NCI-H2029 (cell line): Measurements from ENCODE around the gene UBL3.

Experiments used
- DNase-seq: peaks from one replicate; lab custom pipeline; 2025; lab: John Stamatoyannopoulos, UW

Gene UBL3

GRCh38 chr13:29856426-29856825 is 6.0 kb upstream of the UBL3 start:
- DNase-seq = no peak

DNA sequence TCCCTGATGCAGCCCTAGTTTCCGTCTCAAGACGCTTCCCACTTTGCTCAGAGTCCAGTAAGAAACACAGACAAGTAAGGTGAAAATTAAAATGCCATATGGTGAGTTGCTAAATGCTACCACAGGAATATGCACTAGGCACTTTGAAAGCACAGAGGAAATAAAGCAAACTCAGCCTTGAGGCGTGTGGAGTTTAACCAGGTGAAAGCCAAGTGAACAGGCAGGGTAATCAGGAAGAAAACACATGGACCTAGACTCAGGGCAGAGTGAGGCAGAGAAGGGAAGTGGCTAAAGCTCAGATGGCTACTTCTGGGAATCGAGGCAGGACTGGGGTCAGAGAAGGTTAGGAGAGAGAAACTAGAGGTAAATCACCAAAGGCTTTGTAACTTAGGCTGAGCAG is 5.4 kb upstream of the UBL3 start:
- DNase-seq = no peak

GRCh38 chr13:29855009-29855408 is 4.6 kb upstream of the UBL3 start:
- no peak for DNase-seq

DNA sequence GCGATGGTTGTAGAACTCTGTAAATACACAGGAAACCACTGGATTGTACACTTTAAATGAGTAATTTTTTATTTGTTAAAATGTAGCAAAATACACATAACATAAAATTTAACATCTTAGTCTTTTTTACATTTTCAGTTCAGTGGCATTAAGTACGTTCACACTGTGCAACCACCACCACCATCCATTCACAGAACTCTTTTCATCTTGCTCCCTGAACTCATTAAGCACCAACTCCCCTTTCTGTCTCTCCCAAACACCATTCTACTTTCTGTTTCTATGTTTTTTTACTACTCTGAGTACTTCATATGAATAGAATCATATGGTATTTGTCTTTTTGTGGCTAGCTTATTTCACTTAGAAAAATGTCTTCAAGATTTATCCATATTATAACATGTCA is 2.7 kb upstream of the UBL3 start:
- DNase-seq = no peak

DNA sequence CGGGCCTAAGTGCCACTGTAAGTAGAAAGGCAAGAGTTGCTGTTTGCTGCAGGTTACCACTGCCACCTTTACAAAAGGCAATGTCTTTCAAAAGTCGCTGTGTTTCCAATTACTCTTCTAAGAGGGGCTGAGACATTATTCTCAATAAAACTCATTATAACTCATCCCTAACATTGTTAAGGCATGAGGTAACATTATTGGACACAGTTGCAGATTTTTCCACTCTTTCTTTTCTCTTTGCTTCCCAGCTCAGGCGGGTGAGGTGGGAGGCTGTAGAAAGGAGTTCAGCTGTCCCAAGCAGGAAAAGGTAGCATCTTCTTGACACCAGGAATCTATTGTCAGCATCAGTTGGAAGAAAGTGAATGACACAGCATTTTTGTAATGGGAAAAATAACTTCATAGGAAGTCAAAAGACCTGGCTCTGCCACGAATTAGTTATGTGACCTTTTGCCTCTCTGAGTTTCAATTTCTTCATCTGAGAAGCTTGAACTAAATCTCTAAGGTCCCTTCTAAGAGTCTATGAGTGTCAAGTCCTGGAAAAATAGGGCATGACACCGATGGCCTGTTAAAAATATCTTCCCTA is 2.1 kb upstream of the UBL3 start:
- no peak for DNase-seq

- no peak for DNase-seq
These were observed 645 bp downstream of the UBL3 start for GRCh38 chr13:29849731-29850212.

- no peak for DNase-seq
These were observed 1.3 kb downstream of the UBL3 start for GRCh38 chr13:29849071-29849631.

GRCh38 chr13:29847501-29847983 is 2.9 kb downstream of the UBL3 start:
- no peak for DNase-seq

DNA sequence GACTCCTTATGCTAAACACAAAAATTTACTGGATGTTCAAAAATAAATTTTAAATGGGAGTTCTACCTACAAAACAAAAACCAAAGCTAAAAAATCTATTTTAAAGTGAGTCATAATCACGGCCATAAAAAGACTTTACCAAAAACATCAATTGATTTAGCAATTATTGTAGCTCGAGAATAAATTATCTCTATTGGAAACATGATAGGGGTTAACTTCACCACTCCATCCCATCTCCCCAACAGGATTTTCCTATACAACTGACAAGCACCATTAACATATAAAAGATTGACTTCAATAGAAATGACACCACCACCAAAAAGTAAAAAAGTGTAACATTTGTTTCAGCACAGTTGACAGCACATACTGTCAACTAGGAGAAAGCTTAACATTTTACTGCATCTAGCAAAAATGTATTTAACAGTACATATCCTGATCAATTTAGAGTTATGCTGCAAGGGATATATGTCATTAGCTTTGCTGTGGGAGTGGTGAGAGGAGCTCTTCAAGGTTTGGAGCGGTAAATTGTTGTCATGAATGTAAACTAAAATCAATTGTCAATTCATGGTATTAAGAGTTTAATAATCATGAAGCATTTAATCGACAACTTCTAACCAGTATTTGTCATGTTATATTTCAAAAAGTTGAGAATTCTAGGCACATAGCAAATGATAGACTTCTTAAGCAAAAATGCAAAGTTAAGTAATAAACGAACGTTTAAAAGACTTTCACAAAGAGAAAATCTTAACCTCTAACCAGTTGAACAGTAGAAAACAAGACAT is 3.8 kb downstream of the UBL3 start:
- DNase-seq = no peak

- no peak for DNase-seq
These were observed 4.9 kb downstream of the UBL3 start for GRCh38 chr13:29845440-29846056.

DNA sequence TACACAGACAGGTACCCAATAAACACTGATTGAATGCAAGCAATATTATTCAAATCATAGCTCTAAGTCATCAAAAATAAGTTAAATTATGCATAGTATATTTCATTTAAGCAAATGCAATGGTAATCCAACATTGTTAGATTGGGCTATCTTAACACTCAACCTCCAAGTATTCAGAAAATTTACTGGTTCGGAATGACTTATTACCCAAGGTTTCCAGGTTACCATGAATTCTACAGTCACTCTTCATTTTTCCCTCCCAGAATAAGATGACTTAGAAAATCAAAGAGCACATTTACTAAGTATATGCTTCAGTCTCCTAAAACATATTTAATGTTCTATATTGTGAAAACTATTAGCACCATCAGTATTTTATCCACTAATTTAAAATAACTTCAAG is 6.0 kb downstream of the UBL3 start:
- no peak for DNase-seq

DNA sequence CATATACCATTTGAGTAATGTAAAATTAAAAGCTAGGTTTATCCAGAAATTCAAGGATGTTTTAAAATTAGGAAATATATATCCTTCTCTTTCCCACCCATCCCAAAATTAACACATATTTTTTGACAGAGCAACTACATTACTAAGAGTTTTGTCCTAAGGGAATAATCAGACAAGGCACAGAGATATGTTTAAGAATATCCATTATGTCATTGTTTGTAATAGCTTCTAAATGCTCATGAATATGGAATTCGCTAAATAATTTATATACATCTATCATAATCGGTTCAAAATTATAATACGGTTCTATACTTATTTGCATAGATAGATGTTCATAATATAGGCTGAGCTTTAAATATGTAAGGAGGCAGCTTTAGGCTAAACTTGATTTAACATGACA is 9.8 kb downstream of the UBL3 start:
- no peak for DNase-seq

DNA sequence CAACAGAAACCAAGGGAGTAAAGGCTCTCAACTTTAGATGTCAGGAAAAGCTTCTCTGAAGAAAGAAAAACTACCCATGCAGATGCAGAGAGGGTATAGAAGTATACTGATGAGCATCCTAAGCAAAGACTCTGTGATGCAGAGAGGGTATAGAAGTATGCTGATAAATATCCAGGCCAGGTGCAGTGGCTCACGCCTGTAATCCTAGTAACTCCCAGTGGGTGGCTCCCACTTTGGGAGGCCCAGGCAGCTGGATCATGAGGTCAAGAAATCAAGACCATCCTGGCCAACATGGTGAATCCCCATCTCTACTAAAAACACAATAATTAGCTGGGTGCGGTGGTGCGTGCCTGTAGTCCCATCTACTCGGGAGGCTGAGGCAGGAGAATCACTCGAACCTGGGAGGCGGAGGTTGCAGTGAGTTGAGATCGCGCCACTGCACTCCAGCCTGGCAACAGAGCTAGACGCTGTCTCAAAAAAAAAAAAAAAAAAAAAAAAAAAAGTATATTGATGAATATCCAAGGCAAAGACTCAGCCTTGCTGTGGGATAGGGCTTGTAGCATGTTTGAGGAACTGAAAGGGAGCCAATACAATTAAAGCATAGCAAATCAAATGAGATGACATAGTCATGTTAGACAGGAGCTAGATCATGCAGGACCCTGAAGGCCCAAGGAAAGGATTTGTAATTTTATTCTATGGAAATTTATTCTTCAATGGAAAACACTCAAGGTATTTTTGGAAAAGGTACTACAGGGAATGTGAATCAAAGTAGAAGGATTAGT is 14.9 kb downstream of the UBL3 start:
- no peak for DNase-seq

GRCh38 chr13:29832761-29833298 is 17.6 kb downstream of the UBL3 start:
- DNase-seq = no peak

DNA sequence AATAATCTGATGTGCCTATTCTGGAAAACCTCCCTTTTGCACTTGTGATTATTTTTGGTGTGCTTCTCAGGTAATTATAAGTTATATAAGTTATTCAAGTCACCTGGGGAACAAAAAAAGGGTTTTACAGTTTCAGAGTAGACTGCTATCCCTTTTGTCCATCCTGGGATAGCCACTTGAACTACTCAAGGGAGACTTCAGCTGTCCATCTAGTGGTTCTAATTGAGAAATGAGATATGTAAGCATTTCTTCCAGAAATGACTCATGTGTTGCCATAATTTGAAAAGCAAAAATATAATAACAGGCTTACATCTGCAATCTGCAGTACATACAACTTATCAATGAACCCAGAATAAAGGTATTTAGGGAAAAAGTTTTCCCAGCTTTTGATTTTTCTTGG is 20.4 kb downstream of the UBL3 start:
- DNase-seq = no peak

- DNase-seq = no peak
These were observed 31.3 kb downstream of the UBL3 start for GRCh38 chr13:29819143-29819542.

DNA sequence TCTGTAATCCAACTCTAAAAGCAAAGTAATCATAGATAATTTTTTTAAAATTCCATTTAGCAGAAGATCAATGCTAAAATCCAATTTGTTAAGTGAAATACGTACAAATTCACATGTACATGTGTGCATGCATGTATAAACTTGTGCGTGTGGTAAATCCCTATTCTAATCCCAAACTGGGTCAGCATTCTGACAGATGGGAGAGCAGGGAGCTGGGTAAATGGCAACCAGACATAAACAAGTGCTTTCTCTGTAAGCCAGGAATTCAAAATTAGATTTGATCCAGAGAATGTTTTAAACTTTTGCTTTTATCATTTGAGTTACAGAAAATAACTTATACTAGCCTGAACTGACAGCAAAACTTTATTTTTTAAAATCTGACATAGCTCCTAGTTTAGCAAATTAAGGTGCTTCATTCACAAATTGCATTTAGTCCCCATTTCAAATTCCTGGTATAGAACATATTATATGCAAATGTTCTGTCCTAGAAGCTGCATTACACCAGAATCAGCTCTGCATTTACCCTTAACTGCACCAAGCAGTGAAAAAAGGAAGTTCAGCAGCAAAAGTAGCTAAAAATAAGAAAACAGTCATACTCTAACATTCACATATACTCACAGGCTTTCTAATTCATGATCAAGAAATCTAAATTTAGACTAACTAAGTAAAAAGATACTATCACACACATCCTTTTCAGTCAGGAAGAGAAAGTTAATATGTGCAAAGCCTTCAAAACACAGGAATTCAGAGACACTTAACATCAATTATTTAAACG is 32.6 kb downstream of the UBL3 start:
- DNase-seq = no peak

DNA sequence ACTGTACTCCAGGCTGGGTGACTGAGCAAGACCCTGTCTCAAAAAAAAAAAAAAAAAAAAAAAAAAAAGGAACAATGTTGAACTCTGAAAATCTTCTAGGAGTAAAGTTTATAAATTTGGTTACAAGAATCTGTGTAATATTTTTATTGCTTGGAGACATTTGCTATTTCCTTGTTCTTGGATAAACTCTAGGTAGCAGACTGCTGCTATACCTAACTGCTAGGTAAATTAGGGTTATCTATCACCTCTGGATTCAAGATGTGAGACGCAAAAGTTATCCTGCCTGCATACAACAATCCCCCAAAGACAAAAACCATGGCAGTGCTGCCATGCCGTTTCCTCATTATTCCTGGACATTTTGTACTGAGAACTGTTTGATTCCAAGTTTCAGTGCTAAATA is 33.7 kb downstream of the UBL3 start:
- no peak for DNase-seq

DNA sequence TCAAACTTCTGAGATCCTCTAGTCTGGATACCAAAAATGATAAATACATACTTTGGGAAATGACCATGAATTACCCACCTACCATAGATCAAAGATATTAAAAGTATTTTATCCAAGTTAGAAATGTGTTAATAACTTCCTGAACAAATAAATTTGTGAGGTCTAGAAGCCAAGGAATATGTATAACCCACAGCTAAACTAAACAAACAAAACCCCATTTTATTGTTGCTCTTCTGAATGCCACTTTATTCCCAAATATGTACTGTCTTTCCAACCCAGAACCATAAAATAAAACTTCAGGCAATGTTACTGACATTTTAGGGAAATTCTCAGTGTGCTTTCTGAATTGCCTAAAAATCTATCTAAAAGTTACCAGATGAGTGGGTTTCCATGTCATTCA is 35.1 kb downstream of the UBL3 start:
- DNase-seq = no peak

- no peak for DNase-seq
These were observed 39.5 kb downstream of the UBL3 start for GRCh38 chr13:29810898-29811297.

GRCh38 chr13:29810145-29810742 is 40.2 kb downstream of the UBL3 start:
- DNase-seq = no peak
